Activated CD4-positive, CD25-positive, alpha-beta regulatory T cell treated with anti-CD3 and anti-CD28 coated beads, Interleukin-2, amount 50 U/mL, for 72 hours (primary cell): ENCODE measurements around the gene ZBTB44.

Experiments used
- DNase-seq: peaks from one replicate; pipeline ENCODE4 v3.0.0; 2021

Gene ZBTB44

DNA sequence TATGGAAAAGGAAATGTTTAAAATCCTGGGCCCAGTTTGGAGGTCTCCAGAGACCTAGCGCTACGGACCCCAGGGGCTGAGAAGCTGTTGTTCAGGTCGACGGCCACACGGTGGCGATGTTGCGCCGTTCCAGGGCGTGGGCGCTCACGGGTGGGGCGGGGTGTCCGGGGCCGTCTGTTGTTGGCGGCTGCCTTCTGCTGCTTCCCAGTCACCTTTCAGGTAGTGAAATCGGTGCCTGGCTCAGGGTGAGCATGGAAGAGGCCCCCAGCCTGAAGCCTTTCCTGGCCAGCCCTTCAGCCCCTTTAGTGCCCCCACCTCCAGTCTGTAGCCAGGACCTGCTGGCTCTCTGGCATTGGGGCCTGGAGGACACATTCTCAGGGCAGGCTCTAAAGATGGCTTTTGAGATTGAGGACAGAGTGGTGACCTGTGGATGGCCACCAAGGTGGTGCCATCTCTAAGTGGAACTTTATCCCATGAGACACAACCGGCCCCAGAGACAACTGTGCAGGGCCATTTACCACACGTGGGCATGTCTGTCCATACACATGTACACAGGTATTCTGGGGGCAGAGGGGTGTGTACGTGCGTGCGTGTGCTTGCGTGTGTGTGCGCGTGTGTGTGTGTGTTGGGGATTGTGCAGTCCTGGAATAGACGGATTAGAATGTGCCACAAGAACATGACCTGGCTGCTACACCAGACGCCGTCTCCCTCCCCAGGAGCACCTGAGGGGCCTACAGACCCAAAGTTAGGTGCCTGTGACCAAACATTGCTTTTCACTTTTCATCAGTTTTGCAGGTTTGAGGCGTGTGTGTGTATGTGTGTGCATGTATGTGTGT lies 101.4 kb downstream of the ZBTB44 start:
- peak; percentile 79 for DNase-seq

DNA sequence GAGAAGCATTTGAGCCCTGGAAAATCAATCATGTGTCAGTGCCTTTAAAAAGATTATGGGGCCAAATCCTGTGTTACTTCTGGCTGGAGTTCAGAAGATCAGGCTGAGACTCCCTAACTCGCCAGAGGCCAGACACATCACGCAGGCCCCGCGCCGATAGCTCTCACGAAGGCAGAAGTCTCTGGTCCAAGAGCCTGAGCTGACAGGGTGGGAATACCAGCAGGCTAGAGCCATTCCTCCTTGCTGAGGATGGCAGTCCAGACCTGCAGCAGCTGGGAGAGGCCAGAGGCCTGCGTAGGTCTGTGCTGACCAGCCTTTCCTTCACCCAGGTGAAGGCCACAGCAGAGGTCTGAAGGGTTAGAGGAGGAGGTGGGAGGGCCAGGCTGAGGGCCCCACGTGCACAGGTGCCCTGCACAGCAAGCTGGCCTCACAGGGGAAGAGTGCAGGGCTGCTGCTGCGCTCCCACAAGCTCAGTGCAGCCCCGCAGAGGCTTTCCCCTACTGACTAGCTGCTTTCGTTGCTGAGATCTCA lies 102.2 kb downstream of the ZBTB44 start:
- DNase-seq: no peak

DNA sequence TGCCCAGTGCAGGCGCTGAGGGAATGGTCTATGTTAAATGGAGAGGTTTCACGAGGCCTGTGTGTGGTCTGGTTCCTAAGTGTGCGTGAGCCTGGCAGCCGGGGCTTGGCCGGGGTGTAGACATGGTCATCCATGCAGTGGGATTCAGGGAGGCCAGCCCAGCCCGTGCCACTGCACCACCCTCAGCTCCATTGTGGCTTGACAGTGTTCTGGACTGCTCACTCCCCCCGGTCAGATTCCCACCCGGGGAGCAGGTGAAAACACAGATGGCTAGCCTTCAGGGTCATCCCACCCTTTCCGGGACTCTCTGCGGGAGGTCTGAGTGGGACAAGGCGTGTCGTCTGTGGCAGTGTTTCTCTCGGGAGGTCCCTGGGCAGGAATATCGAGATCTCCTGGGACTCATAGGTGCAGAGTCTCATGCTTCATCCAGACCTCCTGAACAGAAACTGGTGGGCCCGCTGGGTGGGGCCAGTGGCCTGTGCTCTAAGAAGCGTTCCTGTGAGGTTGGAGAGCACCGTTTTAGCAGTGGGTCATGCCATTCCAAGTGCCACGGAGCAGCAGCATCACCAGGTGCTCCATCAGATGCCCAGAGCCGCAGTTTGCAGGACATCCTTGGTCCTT lies 102.8 kb downstream of the ZBTB44 start:
- no peak for DNase-seq

DNA sequence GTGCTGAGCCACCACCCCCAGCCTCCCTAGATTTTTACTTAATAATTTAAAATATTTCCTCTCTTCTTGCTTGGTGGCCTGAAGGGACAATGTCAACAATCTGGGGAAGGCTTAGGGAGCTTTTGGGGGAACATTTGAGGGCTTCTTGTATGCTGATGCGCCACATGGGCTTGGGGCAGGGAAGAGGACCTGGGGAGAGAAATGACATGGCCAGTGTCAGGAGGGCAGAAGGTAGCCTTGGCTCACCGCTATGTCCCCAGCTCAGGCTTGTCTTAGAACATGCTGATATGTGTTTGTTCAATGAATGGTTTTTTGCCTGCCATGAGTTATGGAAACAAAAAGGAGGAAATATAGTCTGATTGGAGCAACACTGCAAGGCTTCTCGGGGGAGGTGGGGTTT lies 103.6 kb downstream of the ZBTB44 start:
- no peak for DNase-seq

DNA sequence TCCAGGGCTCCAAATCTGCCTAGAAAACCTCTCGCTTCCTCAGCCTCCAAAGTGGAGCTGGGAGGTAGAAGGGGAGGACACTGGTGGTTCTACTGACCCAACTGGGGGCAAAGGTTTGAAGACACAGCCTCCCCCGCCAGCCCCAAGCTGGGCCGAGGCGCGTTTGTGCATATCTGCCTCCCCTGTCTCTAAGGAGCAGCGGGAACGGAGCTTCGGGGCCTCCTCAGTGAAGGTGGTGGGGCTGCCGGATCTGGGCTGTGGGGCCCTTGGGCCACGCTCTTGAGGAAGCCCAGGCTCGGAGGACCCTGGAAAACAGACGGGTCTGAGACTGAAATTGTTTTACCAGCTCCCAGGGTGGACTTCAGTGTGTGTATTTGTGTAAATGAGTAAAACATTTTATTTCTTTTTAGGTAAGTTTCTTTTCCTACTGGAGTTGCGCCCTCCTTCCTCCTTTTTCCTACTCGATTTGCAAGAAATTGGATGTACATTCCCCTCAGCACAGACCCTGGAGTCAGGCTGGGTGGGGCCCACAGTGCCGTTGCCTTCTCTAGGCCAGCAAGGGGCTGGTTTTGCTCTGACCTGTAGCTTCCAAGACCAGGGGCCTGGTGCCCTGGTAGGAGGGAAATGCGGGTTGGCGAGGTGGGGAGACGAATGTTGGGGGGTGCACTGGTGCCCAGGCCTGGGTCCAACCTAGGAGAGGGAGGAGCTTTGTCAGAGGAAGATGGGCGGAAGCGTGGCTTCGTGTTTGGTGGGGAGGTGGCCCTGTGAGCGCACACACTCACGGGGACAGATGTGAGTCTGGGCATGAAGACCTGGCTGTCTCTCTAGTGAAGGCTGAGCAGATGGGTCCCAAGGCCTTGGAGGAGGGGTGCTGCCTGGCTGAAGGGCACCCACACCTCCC lies 104.5 kb downstream of the ZBTB44 start:
- DNase-seq: peak; percentile 19

DNA sequence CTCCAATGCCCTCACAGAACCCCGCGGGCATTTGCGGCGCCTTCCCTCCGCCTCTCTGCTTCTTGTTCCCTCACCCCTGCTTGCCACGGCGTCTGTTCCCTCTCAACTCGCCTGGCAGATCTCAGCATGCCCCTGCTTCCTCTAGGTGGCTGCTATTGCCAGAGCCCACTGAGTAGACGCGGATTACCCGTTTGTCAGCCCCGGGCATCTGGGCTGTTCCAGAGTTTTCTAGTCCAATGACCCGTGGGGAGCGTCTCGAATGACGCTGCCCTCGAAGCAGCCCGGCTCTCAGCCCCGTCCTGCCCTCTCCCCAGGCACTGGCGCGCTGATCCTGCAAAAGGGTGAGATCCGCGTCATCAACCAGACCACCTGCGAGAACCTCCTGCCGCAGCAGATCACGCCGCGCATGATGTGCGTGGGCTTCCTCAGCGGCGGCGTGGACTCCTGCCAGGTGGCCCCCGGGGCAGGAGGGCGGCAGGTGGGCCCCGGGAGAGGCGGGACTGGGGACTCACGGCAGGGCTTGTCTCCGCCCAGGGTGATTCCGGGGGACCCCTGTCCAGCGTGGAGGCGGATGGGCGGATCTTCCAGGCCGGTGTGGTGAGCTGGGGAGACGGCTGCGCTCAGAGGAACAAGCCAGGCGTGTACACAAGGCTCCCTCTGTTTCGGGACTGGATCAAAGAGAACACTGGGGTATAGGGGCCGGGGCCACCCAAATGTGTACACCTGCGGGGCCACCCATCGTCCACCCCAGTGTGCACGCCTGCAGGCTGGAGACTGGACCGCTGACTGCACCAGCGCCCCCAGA lies 105.4 kb downstream of the ZBTB44 start:
- DNase-seq: no peak

DNA sequence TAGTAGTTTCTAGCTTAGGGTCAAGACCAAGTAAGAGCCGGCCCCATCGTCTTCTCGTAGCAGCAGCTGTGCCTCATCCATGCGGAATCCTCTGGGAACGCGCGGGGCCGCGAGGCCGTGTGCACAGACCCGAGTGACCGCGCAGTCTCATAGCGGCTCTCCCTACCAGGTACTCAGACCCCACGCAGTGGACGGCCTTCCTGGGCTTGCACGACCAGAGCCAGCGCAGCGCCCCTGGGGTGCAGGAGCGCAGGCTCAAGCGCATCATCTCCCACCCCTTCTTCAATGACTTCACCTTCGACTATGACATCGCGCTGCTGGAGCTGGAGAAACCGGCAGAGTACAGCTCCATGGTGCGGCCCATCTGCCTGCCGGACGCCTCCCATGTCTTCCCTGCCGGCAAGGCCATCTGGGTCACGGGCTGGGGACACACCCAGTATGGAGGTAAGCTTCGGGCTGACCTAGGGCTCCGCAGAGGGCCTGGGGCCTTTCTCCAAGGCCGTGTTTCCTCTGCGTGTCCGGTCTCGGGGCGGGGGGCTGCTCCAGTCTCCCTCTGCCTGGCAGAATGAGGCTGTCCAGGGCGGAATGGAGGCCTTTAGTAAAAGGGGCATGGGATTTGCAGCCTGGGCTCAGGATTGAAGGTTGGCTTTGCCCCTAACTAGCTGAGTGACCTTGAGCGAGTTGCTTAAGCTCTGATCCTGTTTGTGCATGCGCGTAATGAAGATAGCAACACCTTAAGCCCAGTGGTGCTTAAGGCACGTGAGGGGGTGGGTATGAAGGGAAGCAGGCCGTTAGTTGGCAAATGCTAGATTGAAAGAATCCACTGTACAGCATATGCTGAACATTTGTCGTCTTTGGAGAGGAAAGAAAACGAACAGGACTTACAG lies 106.2 kb downstream of the ZBTB44 start:
- no peak for DNase-seq

DNA sequence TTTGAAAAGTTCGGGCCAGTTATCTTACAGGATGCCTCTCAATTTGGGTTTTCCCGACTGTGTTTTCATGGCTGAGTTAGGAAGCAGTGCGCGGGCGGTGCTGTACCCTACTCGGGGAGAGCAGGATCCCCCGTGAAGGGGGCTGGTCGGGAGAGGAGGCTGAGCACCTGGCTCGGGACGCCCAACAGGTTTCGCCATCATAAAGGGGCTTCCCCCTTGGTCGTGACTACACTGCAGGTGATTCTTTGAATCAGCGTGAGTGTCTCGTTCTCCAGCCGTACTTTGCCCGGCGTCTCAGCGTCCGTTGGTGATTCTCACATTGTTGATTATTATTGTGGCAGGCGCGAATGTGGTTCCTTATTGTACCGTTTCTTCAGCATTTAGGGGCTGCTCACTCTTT lies 108.6 kb downstream of the ZBTB44 start:
- peak; percentile 25 for DNase-seq

DNA sequence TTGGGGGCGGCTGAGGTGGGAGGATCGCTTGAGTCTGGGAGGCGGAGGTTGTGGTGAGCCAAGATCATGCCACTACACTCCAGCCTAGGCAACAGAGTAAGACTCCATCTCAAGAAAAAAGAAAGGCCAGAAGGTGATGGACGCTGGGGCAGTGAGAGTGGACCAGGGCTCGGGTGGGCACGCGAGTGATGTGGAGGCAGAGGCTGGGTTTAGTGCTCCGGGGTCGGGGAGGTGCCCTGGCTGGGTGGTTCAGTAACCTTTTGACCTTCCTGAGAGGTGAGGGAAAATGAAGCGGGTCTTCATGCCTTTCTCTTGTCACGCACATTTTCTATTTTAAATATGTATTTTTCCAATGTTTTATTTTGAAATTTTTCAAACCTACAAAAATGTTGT lies 110.0 kb downstream of the ZBTB44 start:
- DNase-seq: no peak

DNA sequence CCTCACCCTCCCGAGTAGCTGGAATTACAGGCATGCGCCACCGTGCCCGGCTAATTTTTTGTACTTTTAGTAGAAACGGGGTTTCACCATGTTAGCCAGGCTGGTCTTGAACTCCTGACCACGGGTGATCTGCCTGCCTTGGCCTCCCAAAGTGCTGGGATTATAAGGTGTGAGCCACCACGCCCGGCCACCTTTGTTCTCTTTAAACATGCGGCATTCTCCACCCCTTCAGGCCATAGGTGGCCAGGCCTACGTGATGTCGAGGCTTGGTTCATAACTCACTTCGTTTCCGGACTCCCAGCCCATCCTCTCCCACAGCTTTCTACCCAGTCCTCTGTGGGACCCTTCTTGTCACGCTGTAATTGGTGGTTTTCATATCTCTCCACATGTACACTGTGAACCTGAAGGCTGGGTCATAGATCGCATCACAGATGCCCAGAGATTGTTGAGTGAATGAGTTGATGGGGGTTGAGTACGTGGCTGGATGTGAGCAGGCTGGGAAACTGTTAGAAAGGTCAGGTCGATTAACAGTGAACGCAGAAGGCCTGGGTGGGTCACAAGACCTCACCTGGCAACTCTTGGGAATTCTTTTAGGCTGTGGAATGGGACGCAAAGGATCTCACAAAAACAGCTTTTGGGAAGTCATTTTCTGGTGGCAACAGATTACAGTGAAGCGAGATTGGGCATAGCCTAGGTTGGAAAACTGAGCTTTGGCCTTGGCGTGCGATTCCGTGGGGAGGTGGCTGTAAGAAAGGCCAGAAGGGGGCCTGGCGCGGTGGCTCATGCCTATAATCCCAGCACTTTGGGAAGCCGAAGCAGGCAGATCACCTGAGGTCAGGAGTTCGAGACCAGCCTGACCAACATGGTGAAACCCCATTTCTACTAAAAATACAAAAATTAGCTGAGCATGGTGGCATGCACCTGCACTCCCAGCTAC lies 110.7 kb downstream of the ZBTB44 start:
- DNase-seq: no peak

DNA sequence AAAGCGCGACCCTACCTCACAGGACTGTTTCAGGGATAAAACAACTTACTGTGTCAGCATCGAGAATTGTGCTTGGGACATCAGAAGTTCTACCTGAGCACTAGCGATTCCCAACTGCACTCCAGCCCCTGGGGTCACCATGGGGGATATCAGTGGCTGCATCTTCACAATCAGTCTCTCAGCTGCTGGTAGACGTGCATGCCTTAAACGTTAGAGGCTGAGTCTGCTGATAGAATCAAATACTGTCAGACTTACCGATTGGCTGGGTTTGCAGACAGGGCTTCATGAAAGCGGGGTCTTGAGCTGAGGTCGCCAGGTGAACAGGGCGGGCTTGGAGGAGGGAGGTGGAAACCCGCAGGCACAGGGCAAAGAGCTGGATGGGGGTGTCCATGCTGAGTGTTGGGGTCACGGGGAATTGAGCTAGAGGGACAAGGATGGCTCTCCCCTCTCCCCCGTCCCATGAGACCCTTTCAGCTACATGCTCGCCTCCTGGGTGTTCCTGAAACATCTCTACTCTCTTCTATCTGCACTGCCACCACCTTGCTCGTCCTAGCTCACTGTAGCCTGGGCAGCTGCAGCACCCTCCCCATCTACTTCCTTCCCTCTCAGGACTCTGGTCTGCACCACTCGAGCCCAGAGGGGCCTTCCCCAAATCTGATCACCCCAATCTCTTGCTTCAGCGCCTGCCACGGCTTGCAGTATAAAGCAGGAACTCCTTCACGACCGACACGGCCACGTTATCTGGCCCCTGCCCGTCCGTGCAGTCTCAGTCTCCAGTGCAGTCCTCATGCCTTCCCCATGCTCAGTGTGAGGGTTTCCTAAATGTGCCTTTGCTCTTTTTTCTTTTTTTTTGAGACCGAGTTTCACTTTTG lies 111.7 kb downstream of the ZBTB44 start:
- DNase-seq: no peak

DNA sequence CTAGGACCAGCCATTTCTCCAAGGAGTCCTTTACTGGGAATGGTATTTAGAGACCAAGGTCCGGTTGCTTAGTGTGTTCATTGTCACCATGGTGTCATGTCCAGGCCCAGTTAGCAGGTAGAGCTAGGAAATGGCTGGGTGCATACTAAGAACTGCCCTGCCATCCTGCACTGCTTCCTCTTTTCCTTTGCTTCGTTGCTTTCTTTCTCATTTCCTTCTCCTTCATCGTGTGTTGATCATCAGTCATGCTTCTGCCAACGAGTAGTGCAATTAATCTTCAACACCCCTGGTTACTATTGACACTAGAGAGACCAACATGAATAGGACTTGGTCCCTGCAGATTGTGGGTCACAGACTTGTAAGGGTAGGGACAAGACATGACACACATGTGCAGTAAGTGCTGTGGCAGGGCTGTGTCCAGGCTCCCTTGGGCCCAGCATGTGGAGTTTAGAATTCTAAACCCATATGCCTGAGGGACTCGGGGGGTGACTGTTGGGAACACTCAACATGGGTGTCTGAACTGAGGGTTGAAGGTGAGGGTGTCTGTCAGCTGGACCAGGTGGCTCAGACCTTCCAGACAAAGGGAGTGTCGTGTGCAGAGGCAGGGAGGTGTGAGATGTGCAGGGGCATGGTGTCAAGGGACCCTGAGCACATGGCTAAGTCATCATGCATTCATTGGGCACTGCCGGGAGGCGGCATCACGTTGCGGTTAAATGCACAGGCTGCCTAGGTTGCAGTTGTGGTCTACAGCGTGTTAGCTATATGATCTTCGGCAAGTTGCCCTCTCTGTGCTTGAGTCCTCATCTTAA lies 112.5 kb downstream of the ZBTB44 start:
- no peak for DNase-seq

DNA sequence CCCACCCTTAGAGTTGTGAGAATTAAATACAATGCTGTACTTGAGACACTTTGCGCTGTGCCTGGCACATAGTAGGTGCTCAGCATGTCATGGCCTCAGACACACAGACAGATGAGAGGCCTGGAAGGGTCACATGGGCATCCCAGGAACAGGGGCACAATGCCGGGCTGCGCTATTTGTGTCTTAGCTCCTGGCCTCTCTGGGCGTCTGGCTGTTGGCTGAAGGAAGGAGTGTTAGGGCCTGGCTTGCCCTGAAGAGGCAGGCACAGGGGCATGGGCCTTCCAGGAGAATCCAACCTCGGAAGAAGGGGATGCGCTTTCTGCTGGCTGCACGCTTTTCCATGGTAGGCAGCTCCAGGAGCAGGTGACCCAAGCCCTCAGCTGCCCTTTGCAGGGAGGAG lies 113.7 kb downstream of the ZBTB44 start:
- DNase-seq: no peak

DNA sequence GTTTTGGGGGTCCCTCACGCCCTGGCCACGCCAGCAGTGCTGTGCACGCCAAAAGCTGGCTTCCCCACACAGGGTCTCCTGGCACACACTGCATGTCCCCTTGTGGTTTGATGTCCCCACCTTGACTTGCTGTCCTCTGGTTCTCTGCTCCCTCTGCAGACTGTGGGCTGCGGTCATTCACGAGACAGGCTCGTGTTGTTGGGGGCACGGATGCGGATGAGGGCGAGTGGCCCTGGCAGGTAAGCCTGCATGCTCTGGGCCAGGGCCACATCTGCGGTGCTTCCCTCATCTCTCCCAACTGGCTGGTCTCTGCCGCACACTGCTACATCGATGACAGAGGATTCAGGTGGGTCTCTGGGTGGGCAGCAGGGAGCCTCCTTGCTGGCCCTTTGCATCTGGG lies 114.9 kb downstream of the ZBTB44 start:
- DNase-seq: no peak

DNA sequence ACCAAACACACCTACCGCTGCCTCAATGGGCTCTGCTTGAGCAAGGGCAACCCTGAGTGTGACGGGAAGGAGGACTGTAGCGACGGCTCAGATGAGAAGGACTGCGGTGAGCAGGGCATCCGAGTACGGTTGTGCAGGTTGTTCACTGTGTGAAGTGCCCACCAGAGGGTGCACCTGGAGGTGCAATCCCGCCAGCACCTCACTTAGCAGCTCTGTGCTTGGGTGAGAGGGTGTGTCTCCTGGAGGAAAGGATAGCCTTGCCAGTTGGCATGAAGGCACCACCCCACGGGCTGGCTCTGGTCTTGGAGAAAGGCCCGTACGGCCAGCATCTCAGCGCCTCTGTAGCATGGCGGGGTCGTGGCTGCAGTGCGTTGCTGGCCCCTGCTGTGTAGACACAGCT lies 115.8 kb downstream of the ZBTB44 start:
- DNase-seq: no peak

DNA sequence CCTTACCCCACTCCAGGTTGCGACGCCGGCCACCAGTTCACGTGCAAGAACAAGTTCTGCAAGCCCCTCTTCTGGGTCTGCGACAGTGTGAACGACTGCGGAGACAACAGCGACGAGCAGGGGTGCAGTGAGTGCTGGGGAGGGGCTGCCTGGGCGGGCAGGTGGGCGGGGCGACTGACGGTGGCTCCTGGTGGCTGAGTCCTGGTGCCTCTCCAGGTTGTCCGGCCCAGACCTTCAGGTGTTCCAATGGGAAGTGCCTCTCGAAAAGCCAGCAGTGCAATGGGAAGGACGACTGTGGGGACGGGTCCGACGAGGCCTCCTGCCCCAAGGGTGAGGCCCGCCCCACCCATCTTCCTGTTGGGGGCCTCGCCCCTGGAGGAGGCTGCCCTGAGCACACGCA lies 116.4 kb downstream of the ZBTB44 start:
- DNase-seq: no peak

DNA sequence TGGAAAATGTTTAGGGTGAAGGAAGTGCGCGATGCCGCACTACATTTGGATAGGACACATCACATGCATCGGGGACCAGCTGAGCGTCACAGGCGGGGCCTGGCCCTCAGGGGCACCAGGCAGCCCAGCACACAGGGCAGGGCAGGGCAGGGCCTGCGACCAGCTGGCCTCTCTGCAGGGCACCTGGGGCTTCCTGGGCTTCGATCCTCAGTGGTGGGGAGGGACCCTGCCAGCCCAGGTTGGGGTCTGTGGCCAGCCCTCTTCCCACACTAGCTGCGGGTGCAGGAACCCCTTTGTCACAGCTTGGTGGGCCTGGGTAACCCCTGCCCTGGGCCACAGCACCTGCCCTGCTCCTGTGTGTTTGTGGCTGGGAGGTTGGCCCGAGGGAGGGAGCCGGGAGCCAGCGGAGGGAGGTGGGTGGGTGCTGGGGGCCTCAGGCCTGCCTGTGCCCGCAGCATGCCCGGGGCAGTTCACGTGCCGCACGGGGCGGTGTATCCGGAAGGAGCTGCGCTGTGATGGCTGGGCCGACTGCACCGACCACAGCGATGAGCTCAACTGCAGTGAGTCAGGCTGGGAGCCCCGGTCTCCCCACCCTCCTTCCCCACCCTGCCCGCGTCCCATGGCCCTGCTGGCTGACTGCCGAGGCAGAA lies 117.2 kb downstream of the ZBTB44 start:
- no peak for DNase-seq
